HG03095 (cell line): ENCODE measurements around the gene PTPN4.
"Not testable (repeated sequence)": the region's sequence is repeated elsewhere in the genome, so short reads cannot be mapped to it uniquely, and the experiment has no call there.

Experiments
- ATAC-seq: cut with Tn5 transposase; IDR thresholded peaks from one replicate; pipeline ENCODE4 v1.9.1; 2021; ENCODE audit warnings: moderate library complexity; ENCODE audit not compliant: unreplicated experiment

The PTPN4 gene

DNA sequence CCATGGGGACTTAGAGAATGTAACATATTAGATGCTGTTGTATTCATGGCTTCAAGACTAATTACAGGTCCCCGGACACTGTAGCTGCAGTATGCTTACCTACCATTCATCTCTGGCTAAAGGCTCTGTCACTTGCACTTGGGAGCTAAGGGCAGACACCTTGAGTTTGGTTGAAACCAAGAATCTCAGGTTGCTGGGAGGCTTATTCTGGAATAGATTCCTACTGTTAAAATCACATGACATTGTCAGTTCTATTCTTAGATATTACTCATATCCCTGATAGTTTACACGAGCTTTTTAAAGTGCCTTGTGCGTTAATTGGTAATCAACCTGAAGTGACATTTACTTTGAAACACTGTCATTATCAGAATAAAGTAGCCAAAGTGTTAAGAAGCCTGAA lies 180.2 kb downstream of the PTPN4 start:
- no peak for ATAC-seq

- no peak for ATAC-seq
These were observed 181.1 kb downstream of the PTPN4 start for GRCh38 chr2:119940856-119941255.

- ATAC-seq, result no peak
These were observed 181.7 kb downstream of the PTPN4 start for GRCh38 chr2:119941388-119941787.

- no peak for ATAC-seq
These were observed 182.3 kb downstream of the PTPN4 start for GRCh38 chr2:119941981-119942513.

DNA sequence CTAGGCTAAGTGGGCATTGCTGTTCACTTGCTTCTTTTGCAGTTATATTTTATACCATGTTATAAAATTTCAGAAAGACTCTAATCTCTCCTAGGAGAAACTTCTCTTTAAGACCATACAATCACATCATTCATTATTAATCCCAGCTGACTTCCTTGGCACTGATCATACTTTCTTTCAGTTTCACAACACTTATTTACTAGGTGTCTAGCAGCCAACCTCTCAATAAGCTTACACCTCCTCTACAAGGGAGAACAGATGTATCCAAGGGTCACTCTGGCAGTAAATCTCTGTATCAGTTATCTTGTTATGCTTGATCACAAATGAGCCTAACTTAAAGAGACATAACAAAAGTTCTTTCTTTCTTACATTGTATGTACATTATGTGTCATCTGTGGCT lies 183.3 kb downstream of the PTPN4 start:
- ATAC-seq, result no peak

DNA sequence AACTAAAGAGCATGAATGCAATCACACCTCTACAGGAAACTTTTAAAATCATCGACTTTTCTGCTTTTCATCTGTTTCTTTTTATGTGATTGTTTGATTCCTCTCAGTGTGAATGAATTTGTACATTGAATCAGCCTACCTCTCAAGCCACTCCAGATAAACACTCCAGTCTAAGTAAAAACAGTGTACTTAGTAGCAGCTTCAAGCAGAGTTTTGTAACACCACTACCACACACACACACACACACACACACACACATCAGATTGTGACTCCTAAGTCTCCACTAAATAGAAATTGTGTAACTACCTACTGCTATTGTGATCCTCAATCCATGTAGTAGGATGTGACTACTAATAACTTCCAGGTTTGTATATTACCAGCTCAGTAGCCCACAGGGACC lies 187.8 kb downstream of the PTPN4 start:
- no peak for ATAC-seq

- ATAC-seq, result no peak
These were observed 191.2 kb downstream of the PTPN4 start for GRCh38 chr2:119950966-119951365.

GRCh38 chr2:119958670-119959268 lies 199.0 kb downstream of the PTPN4 start:
- no peak for ATAC-seq

GRCh38 chr2:119960821-119961220 lies 201.1 kb downstream of the PTPN4 start:
- ATAC-seq, result no peak

GRCh38 chr2:119981896-119982295 lies 222.2 kb downstream of the PTPN4 start:
- no peak for ATAC-seq

DNA sequence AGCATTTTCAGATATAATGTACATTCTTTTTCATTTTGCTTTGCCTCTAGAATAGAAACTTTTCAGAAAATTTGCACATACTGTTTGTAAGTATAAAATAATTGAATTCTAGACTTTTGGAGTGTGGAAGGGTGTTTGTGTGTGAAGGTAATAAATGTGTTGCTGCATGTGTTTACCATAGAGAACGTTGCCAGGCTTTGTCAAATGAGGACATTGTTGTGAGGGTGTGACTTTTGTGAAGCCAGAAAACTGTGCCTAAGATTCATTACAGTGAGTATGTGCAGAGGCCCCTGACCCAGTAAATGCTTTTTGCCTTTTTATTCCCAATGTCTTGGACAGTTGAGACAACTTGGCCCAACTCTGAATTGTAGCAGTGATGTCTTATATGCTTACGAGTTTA lies 222.8 kb downstream of the PTPN4 start:
- no peak for ATAC-seq

GRCh38 chr2:119983108-119983507 lies 223.4 kb downstream of the PTPN4 start:
- no peak for ATAC-seq

- no peak for ATAC-seq
These were observed 236.4 kb downstream of the PTPN4 start for GRCh38 chr2:119996148-119996547.

DNA sequence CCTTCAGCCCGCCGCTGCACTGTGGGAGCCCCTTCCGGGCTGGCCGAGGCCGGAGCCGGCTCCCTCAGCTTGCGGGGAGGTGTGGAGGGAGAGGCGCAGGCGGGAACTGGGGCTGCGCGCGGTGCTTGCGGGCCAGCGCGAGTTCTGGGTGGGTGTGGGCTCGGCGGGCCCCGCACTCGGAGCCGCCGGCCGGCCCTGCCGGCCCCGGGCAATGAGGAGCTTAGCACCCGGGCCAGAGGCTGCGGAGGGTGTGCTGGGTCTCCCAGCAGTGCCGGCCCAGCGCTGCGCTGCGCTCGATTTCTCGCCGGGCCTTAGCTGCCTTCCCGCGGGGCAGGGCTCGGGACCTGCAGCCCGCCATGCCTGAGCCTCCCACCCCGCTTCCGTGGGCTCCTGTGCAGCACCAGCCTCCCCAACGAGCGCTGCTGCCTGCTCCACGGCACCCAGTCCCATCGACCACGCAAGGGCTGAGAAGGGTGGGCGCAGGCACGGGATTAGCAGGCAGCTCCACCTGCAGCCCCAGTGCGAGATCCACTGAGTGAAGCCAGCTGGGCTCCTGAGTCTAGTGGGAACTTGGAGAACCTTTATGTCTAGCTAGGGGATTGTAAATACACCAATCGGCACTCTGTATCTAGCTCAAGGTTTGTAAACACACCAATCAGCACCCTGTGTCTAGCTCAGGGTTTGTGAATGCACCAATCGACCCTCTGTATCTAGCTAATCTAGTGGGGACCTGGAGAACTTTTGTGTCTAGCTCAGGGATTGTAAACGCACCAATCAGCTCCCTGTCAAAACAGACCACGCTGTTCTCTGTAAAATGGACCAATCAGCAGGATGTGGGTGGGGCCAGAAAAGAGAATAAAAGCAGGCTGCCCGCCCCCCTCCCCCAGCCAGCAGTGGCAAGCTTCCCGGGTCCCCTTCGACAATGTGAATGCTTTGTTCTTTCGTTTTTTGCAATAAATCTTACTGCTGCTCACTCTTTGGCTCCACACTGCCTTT lies 237.5 kb downstream of the PTPN4 start:
- ATAC-seq, result not testable (repeated sequence)

GRCh38 chr2:120001471-120001870 lies 241.7 kb downstream of the PTPN4 start:
- no peak for ATAC-seq

DNA sequence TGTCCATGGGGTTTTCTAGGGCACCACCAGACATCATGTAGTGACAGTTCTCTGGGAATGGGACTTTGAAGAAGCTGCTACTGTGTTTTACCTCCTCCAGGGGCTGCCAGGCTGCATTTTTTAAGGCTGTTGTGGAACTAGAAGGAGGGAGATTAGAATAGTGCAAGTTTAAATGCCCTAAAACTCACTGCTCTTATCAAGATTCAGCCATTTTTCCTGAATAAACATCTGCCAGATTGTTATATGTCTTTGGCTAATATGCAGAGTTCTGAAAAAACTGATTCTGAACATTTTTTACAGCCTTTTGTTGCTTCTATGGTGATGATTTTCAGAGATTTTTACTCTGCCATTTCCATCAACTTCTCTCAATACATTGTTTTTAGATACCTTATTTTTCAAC lies 244.5 kb downstream of the PTPN4 start:
- no peak for ATAC-seq

DNA sequence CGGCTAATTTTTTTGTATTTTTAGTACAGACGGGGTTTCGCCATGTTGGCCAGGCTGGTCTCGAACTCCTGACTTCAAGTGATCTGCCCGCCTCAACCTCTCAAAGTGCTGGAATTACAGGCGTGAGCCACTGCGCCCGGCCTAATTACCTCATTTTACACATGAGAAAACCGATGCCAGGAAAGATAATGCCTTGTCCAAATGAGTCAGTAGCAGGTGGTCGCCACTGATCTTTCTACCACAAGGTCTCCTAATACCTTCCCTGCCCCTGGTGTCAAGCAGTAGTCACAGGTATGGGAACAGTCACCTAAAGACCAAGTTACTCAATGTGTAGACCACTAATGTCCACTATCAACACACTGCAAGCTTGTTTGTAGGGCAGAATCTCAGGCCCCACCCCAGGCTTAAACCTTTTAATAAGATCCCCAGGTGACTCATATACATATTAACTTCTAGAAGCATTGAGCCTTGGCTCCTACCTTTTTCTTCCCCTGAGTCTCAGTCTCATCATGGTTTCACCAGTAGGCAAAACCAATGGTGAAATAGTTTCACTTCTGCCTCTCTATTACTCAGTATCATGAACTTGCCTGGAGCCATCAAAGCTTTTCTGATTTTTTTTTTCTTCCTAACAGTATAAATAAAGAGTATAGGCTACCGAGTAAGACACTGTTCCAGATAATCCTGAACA lies 246.3 kb downstream of the PTPN4 start:
- peak; percentile 89 for ATAC-seq

GRCh38 chr2:120007851-120008250 lies 248.1 kb downstream of the PTPN4 start:
- ATAC-seq, result no peak

GRCh38 chr2:120012363-120012762 lies 252.6 kb downstream of the PTPN4 start:
- ATAC-seq, result no peak

DNA sequence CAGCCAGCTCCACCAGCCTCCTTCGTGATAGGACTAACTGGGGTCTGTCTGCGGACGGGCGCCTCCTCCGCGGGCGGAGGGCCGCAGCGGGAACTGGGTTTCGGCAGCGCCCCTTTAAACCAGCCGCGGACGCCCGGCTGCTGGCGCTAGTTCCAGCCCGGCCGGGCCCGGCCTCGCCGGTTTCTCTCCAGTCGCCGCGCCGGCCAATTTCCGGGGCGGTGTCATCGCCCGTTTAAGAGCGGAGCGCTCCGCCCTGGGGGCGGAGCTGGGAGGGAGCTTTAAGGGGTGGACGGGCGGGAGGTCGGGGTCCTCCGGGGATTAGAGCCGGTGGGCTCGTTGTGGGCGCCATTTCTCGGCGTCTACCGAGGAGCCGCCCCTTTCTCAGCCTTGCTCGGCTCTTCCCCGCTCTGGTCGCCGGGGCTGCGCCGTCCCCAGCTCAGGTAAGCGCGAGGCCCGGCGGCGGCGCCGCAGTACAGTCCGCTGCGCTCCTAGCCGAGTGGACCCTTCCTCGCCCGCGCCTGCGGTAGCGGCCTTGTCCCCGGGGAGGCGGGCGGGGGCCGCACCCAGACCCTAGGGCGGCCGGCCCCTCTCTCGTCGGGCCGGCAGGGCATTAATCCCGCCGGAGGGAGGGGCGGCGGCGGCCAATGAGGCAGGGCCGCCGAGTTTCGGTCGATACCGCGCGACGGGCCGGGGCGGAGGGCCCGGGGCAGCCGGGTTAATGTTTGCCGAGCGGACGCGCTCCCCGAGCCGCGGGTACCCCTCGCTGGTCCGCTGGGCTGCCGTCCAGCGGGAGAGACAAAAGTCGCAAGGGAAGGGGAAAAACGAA lies 253.3 kb downstream of the PTPN4 start, which contains the start of gene EPB41L5:
TSS of gene EPB41L5 (plus strand) at position 307 of the 826 bp plus-strand sequence. CDS start 6,008 bp downstream, outside the sequence.
- ATAC-seq, result peak; percentile 95
